AG04449 (cell line): Measurements from ENCODE around the gene CHSY3.
A peak's percentile ranks its signal among the peaks of the same experiment; 100 is the strongest.

ENCODE experiments used
- CTCF ChIA-PET: fragments of 350-600 bp; formaldehyde crosslinking; extraction: SDS; loops from one replicate; lab custom pipeline; 2021; ENCODE audit warnings: antibody characterized with exemption; lab: Yijun Ruan, JAX
- POLR2A ChIA-PET: fragments of 400-600, 350-600 bp; formaldehyde crosslinking; extraction: SDS; loops from one replicate; lab custom pipeline; 2020; ENCODE audit warnings: antibody characterized with exemption, inconsistent platforms; lab: Yijun Ruan, JAX
- DNase-seq: peaks from one replicate; pipeline ENCODE4 v3.0.0-alpha.2; 2010; ENCODE audit warnings: low read depth, low spot score
- H3K4me3 ChIP-seq: 2 replicates; pipeline ENCODE4 v1.5.1; 2011; ENCODE audit warnings: low read depth, mild to moderate bottlenecking, control low read depth, low read length
- CTCF ChIP-seq: IDR thresholded peaks from one replicate; pipeline ENCODE4 v1.5.1; 2011; ENCODE audit warnings: mild to moderate bottlenecking, moderate library complexity, low read length, control low read depth, inconsistent platforms; ENCODE audit not compliant: insufficient read depth; ENCODE audit errors: missing control alignments

The CHSY3 gene

GRCh38 chr5:129972465-129973141 is 68.3 kb downstream of the CHSY3 start:
- CTCF ChIA-PET, result interaction anchor here (1.3 kb wide), 1 partner anchor 137 kb away, joined by 3 read pairs; no protein-coding TSS in a partner anchor
- POLR2A ChIA-PET, result no interaction called here
- no peak for DNase-seq
- H3K4me3 ChIP-seq, result no peak overlapping the region
- TF ChIP-seq CTCF, result no peak

GRCh38 chr5:129973716-129974426 is 69.6 kb downstream of the CHSY3 start:
- ChIA-PET CTCF (interaction anchor here (1.3 kb wide), 1 partner anchor 136 kb away, joined by 3 read pairs; no protein-coding TSS in a partner anchor), POLR2A (no interaction called here)
- H3K4me3 ChIP-seq, result no peak overlapping the region
- TF ChIP-seq CTCF, result no peak
- peak; percentile 47 for DNase-seq

GRCh38 chr5:129977810-129978209 is 73.5 kb downstream of the CHSY3 start:
- POLR2A ChIA-PET, result no interaction called here
- no peak for TF ChIP-seq CTCF
- no peak for DNase-seq
- CTCF ChIA-PET, result no interaction called here
- H3K4me3 ChIP-seq, result no peak overlapping the region

- ChIA-PET POLR2A (no interaction called here), CTCF (interaction anchor here (1.0 kb wide), 1 partner anchor 13 kb away, joined by 3 read pairs; no protein-coding TSS in a partner anchor)
- no peak for TF ChIP-seq CTCF
- H3K4me3 ChIP-seq, result no peak overlapping the region
- DNase-seq, result no peak
These were observed 74.0 kb downstream of the CHSY3 start for GRCh38 chr5:129978270-129978669.

- TF ChIP-seq CTCF, result no peak
- no peak overlapping the region for H3K4me3 ChIP-seq
- no peak for DNase-seq
- POLR2A ChIA-PET, result no interaction called here
- CTCF ChIA-PET, result no interaction called here
These were observed 84.2 kb downstream of the CHSY3 start for GRCh38 chr5:129988453-129988852.

- ChIA-PET CTCF (interaction anchor here (0.7 kb wide), 1 partner anchor 13 kb away, joined by 3 read pairs; no protein-coding TSS in a partner anchor), POLR2A (no interaction called here)
- no peak overlapping the region for H3K4me3 ChIP-seq
- TF ChIP-seq CTCF, result no peak
- no peak for DNase-seq
These were observed 87.5 kb downstream of the CHSY3 start for GRCh38 chr5:129991780-129992179.
